Epidermal melanocyte (primary cell): ENCODE data around the gene C11orf24.

Experiments
- DNase-seq: peaks from one replicate; pipeline ENCODE4 v3.0.0; 2011; ENCODE audit warnings: low spot score; ENCODE audit not compliant: insufficient read length

C11orf24 gene

GRCh38 chr11:68271781-68272608 is at the start of gene C11orf24:
C11orf24 (minus strand) TSS chr11:68271973; CDS start chr11:68263767, 8,206 bp downstream.
- DNase-seq: peak; percentile 92

DNA sequence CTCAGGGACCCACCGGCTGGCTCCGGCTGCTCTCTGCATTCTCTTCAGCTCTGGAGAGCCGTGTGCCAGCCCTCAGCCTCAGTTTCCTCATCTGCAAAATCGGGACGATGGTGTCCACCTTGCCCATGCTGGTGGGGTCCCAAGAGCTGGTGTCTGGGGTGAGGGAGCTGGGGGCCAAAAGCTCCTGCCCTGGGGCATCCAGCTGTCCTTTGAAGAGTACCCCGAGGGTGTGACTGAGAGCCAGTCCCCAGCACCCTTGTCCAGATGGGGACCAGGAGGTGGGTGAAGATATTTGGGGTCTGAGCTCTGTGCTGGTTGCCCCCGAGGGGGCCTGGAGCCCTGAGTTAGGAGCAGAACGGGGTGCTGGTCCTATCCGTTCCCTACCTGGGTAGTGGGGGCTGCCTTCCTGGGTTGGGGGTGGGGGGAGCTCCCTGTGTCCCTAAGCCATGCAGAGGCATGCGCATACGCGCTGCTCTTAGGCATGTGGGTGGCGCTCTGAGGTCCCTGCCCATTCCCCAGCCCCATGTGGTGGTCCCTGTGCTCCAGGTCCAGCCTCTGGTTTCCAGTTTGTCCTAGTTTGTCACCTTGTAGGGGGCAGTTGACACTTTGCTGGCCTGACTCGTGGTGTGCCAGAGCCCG is 45.5 kb upstream of the C11orf24 start:
- DNase-seq: no peak

DNA sequence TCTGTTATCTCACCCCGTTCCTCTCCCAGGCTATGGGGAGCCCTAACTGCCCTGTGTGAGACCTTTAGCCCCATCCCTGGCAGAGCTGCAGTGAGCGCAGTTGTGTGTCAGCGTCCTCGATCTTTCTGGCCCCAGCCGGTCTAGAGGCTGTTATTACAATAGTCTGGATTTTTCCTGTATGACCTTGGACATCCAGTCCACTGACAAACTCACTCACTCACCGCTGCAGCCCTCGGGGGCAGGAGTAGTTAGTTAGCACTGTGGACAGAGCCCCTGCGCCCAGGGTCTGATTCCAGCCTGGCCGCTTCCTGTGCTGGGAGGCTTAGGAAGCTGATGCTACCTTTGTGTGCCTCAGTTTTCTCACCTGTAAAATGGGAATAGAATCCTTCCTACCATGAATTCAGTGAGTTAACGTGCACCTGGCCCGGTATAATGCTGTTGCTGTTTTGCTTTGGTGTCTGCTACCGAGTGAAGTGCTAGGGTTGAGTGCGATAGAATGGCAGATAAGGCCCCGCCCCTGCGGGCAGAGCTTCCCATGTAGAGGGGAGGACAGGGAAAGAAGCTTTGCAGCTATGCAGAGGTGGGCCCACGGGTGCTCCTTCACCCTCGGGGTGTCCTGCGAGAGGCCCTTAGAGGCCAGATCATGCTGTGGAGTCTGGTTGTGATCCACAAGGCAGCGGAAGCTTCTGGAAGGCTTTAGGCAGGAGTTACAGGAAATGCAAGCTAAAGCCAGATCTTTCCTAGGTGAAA is 43.6 kb upstream of the C11orf24 start:
- no peak for DNase-seq

- DNase-seq: no peak
These were observed 42.7 kb upstream of the C11orf24 start for GRCh38 chr11:68314203-68315170.

- DNase-seq: no peak
These were observed 41.9 kb upstream of the C11orf24 start for GRCh38 chr11:68313574-68314202.

DNA sequence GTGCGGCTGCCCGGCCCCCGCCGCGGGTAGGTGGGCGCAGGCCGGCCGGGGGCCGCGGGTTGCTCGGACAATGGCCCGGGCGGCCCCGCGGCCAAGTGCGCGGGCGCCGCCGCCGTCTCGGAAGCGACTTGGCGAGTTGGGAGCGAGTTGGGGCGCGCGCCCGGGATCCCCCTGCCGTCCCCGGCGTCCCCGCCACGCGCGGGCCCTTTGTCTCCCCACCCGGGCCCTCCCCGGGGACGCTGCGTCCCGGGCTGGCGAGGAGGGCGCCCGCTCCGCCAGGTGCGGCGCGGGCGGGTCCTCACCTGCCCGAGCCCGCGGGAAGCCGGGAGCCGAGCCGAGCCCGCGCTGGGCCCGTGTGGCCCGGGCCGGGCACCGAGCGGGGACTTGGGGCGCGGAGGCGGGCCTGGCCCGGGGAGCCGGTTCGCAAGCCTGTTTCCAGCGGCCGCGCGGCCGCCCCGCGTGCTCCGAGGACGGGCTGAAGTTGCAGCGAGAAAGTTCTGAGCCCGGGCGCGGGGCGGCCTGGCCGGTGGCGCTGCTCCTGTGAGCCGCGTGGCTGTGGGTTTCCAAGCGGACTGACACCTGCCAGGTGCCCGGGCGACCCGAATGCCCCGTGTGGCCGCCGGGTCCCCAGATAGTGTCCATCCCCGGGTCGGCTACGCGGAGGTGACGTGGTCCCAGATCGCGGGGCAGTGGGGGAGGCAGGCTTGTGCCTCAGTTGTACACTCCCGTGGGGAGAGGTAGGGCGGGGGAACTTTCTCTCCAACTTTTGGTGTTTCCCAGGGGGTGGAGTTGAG is 41.2 kb upstream of the C11orf24 start:
- no peak for DNase-seq

DNA sequence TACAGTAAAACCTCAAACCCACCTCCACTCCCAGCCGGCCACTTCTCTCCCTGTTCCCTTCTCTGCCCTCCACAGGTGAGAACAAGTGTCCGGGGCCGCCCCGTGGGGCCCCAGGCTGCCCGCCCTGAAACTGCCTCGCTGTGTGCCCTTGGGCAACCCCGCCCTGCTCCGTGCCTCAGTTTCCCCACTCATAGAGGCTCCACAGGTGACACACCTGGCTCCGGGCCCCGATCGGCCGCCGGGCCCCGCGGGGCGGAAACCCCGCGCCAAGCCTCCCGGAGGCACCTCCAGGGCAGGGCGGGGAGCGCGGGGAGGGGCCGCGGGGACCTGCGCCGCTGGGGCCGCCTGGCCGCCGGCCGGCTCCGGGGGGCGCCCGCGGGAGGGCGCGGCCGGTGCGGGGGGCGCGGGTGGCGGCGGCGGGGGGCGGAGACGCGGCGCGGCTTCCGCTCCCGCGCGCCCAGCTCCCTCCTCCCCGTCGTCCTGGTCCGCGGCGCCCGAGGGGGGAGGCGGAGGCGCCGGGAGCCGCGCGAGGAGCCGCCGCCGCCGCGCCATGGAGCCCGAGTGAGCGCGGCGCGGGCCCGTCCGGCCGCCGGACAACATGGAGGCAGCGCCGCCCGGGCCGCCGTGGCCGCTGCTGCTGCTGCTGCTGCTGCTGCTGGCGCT is 40.5 kb upstream of the C11orf24 start, which contains the start of gene LRP5:
Gene LRP5, plus strand, starts transcription at position 475 of the 663 bp plus-strand sequence. Its CDS starts 124 bp downstream, at position 599.
- no peak for DNase-seq

GRCh38 chr11:68311160-68312116 is 39.7 kb upstream of the C11orf24 start:
- DNase-seq: no peak

GRCh38 chr11:68309621-68310185 is 37.9 kb upstream of the C11orf24 start:
- DNase-seq: no peak

DNA sequence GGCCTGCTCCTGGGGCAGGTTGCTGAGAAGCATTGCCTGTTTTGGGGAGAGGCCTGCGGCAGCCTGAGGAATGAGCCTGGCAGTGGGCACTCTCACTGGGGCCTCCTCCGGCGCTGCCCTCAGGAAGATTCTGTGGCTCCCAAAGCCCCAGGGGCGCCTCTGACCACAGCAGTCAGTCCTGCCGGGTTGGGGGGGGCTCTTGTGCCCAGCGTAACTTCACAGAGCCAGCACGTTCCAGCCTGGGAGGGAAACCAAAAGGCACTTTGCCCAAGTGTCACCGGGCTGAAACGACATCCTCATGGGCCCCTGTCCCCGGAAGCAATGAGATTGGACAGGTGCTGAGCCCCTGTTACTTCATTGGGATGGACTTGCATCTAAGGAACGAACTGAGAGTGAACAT is 36.3 kb upstream of the C11orf24 start:
- DNase-seq: no peak

DNA sequence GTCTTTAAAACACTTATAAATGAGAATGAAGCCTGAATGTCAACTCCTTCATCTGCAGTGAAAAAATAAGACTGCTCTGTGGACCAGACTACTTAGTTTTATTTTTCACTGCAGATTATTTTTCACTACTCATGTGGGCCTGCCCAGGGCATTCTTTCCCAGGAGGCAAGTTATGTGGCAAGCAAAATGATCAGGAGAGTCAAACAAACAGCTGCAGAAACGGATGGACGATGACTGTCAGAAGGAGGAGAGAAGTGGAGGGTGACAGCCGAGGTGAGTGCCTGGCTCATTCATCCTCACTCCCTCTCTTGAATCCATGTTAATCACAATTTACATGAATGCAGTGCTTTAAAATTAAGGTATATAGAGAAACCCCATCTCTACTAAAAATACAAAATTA is 34.9 kb upstream of the C11orf24 start:
- DNase-seq: no peak

- DNase-seq: no peak
These were observed 32.4 kb upstream of the C11orf24 start for GRCh38 chr11:68303982-68304780.

DNA sequence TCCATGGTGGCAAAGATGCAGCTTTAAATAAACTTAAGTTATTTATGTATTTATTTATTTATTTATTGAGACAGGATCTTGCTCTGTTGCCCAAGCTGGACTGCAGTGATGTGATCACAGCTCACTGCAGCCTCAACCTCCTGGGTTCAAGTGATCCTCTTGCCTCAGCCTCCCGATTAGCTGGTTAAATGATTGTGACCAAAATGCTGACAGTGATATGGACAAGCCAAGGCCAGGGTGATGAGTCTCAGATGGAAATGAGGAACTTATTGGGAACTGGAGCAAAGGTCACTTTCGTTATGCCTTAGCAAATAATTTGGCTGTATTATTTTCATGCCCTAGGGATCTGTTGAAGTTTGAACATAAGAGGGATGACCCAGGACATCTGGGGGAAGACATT is 31.3 kb upstream of the C11orf24 start:
- DNase-seq: no peak

- no peak for DNase-seq
These were observed 30.9 kb upstream of the C11orf24 start for GRCh38 chr11:68302670-68303069.

- DNase-seq: no peak
These were observed 30.5 kb upstream of the C11orf24 start for GRCh38 chr11:68302256-68302655.

DNA sequence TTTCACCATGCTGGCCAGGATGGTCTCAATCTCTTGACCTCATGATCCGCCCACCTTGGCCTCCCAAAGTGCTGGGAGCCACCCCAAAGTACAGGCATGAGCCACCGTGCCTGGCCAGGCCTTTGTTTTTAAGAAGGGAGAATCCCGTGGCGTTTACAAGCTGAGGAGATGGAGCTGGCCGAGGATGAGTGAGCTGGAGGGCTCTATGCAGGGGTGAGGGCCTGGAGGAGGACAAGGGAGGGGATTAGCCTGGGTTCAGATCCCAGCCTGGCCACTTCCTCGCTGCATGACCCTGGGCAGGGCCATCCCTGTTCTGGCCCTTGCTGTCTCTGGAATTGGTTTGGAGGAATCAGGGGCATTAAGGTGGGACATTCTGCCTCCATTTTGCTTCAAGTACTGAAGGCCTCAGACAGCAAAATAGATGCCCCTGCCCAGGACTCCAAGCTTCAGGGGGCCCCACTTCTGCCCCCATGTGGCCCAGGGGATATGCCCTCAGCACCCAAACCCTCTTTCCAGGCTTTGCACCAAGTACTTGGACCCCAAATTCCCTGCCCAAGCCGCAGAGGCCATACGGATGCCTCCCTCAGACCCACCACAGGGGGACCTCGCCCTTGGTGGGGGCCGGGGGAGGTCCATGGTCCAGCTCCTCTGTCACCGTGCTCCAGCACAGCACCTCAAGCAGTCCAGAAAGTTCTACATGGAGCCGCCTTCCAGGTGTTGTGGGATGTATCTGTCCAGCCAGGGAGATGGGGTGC is 28.5 kb upstream of the C11orf24 start:
- no peak for DNase-seq
